Raji (cell line): ENCODE data around the gene TIMM10B.
A peak's percentile ranks its signal among the peaks of the same experiment; 100 is the strongest.

ENCODE experiments used
- POLR2A ChIP-seq: IDR thresholded peaks from 2 replicates; pipeline ENCODE4 v1.6.1; 2011; ENCODE audit warnings: low read depth, low read length, control low read depth; ENCODE audit not compliant: insufficient read depth

The TIMM10B gene, protein sequence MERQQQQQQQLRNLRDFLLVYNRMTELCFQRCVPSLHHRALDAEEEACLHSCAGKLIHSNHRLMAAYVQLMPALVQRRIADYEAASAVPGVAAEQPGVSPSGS

DNA sequence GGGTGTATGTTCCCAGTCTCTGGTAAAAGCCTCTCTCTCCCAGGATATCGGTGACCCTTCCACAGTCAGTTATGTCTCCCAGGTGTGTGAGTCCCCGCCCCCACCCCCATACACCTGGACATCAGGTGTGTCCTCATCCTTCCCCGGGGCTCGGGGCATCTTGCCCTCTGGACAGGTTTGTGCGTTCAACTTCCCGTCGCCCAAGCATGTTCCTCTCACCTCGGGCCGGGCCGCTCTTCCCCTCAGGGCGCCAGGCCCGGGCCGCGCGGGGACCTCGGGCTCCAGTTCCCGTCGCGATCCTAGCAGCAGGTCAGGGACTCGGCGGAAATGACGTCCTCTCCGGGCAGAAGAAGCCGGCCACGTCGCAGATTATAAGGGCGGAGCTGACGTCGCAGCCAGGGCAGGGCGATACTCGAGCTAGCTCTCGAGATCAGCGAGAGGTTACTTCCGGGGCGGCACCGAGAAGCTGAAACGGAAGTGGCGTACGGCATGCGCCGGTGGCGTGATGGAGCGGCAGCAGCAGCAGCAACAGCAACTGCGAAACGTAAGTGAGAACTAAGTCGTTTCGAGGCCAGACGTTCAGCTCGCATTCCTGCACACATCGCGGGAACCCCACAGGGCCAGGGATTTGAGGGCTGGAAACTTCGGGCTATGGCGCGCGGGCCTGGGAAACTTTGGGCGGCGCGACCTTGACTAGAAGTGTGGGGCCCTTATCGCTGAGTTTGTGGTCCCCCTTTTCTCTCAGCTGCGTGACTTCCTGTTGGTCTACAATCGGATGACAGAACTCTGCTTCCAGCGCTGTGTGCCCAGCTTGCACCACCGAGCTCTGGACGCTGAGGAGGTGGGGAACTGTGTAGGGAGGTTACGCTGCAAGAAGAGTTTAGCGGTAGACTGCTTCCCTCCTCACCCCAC lies at the start of gene TIMM10B, which contains the start of gene ARFIP2:
TIMM10B (plus strand) TSS at position 490 of the 912 bp plus-strand sequence; CDS start at position 506, 16 bp downstream.
ARFIP2 (minus strand) TSS at position 320 of the 912 bp plus-strand sequence. CDS start 910 bp downstream, outside the sequence.
- TF ChIP-seq POLR2A, result peak; percentile 97

DNA sequence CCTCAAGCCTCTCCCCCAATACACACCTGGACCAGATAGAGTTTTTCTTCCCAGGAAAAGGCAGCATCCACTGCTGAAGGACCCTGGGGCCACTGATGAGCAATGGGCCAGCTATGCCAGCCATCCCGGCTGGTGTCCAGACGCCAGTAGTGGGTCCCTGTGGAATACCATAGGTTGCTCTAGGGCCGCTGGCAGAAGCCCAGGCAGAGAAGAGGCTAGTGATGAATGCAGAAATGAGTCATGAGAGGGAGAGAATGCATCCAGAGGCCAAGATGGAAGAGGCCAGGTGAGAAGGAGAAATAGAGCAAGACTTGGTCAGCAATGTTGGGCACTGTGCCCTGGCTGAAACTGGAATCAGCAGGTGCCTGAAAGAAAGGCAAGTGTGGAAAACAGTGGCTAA lies 49.4 kb upstream of the TIMM10B start:
- no peak for TF ChIP-seq POLR2A

DNA sequence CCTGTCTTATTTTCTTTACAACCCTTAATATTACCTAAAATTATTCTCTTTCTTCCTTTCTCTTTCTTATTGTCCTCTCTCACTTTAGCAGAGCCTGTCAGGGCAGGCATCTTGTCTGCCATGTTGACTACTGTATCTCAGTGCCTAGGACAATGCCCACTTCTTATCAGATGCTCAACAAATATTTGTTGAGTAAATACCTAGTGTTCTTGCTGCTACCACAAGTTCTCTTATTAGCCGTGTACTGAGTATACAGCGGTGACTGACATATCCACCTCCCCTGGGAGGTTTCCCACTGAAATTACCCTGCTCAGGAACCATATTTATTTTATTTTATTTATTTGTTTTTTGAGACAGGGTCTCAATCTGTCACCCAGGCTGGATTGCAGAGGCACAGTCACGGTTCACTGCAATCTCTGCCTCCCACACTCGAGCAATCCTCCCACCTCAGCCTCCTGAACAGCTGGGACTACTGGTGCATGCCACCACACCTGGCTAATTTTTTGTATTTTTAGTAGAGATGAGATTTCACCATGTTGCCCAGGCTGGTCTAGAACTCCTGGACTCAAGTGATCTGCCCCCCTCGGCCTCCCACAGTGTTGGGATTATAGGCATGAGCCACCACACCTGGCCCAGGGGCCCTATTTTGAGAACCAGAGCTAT lies 47.2 kb upstream of the TIMM10B start:
- no peak for TF ChIP-seq POLR2A

DNA sequence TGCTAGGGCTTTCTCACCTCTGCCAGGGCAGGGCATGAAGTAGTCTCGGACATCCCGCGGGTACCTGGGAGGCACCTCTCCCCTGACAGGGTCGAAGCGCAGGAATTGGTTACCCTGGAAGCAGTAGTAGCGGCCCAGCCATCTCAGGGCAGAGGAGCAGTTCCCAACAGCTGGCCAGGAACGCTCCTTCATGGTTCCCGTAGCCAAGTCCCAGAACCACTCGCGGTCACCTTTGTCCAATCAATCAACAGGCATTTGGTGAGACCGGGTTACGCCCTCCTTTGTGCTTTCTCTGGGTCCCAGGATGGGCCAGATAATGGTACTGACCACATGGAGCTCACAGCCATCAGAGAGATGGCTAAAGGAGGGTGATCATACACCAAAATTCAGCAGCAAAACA lies 43.9 kb upstream of the TIMM10B start:
- no peak for TF ChIP-seq POLR2A

DNA sequence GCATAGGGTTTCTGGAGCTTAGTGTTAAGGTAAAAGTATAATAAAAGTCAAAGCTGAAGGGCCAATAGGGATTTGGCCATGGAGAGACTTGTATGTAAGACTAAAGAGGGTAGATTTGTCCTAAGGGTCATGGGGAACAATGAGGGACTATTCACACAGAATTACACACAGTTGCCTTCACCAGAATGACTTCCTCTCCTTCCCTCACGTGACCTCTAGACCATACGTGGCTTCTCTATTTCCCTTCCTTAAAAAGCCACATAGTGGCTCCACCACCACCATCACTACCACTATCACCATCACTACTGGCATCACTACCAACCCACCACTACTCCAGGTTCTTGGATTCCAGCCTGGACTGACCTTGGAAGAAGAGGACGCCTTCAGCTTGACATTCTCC lies 43.3 kb upstream of the TIMM10B start:
- no peak for TF ChIP-seq POLR2A

DNA sequence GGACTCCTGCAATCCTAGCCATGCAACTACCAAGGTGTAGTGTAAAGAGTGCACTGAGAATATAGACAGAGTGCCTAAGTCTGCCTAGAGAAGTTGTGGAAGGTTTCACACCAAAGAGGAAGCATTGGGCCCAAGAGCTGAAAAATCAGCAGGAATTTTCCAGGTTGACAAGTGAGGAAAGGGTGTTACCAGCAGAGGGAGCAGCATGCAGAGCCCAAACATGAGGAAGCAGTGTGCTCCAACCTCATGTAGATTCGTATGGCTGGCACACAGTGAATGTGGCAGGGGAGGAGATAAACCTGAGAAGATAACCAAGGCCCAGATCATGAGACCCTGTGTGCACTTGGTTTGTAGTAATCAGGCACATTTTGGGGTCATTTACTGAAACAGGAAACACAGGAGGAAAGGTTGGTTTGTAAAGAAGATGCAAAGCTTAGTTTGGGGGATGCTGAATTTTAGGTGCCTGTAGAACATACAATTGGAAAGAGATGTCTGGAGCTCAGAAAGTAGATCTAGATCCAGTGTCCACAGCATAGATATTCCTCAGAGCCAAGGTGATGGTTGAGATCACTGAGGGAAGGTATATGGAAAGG lies 42.2 kb upstream of the TIMM10B start:
- no peak for TF ChIP-seq POLR2A

DNA sequence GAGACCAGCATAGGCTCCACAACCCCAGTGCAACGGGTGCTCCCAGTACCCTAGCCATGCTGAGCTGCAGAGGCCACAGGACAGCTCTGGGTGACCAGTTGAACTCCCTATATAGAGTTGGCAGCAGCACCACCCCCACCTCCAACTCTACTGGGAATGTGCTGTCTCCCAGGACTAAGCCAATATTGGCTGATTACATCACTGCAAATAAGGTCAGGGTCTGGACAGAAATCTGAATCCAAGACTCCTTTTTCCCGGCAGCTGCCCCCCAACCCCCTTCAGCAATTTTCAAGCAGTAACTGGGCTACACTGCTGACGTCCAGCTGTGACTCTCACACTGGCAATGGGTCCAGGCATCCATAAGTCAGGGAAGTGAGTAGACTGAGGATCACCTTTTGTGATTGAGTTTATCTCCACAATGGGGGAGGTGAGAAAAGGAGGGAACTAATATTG lies 40.4 kb upstream of the TIMM10B start, which contains the start of gene HPX:
HPX (minus strand) TSS at position 82 of the 453 bp plus-strand sequence; CDS start at position 58, 24 bp downstream.
- no peak for TF ChIP-seq POLR2A

DNA sequence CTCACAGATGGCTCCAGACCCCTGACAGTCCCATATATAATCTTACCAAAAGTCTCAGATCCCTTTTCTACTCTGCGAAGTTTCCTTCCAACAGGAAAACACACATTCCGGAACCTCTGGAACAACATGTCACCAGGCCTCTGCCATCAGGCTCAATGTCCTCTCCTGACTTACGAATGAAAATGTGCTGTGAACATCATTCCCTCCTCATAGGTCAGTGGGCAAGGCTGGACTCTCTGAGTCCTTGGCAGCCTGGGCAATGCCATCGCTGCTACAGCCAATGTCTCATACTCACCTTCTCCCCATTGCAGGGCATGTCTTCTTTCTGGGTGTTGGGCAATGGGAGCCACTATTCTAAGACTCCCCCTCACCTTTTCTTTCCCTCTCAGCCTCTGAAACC lies 38.9 kb upstream of the TIMM10B start:
- no peak for TF ChIP-seq POLR2A

DNA sequence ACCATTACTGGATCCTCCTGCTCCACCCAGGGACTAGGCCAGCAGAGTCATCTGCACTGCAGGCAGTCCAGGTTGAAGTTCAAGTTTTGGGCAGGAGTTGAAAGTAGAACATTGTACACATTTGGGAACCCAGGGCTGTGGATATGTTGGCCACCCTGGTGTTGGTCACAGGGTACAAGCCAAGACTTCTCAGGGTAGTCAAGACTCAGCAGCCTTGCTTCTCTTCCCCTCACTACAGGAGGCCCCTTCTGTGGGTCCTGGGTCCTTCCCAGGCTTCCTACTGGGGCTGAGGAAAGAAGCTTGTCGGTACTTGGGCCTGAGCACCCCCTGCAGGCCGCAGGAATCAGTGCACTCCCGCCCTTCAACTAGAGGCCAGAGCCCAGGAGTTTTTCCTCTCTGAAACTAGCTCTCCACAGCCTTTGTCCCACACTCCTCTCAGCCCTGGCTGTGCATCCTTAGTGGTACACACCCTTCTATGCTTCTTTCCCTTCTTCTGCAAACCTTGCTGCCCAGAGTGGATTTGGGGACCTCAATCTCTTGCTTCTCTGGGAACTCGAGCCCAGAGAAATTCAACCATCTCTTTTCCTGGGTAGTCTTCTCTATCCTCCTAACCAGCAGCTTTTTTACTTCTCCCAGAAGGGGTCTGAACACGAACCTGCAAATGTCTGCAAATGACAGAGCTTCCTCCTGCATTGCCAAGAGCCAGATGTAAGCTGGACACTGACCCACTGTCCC lies 37.9 kb upstream of the TIMM10B start:
- no peak for TF ChIP-seq POLR2A

DNA sequence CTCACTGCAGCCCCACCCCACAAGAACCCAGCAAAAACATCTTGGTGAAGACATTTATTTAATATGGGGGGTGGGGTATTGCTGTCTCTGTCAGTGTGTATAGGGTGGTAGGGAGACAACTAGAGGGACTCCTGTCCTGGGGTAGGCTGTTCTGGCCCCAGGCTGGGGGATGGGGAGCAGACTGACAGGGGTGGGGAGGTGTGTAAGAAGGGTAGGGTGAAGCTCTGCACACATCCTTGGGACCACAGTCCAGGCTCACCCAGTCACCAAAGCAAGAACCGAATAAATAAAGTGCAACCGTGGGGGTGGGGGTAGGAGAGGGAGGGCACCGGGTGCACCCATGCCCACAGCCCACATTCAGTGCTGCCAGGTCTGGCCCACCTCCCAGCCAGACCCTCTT lies 32.7 kb upstream of the TIMM10B start:
- no peak for TF ChIP-seq POLR2A

DNA sequence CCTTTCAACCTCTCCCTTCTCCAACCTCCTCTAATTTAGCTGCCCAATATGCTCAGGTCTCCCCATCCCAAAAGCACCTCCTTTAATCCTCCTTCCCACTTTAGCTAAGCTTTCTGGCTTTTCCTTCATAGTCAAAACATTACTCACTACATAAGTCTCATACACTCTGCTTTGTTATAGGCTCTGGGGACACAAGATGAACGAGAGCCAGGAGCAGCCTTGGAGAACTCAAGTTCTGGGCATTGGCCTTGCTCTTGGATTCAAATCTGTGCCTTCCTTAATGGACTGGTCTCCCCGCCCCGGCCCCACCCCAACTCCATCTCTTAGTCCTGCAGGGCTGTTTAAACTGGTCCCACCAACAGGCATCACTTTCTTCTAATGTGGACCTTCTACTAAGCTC lies 29.1 kb upstream of the TIMM10B start:
- no peak for TF ChIP-seq POLR2A

DNA sequence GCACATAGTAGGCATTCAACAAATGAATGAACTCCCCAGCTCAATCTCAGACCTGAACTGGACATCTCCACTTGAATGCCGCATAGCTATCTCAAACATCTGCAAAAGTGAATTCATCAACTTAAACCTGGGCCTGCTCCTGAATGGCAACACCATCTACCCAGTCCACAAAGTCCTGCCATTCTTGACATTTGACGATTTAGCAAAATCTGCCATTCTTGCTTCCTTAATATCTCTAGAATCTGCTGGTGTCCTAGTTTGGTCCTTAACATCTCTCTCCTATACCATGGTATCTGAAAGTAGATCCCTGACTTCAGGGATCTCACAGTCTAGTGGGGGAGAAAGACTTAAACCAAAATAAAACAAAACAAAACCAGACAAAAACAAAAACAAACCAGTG lies 28.1 kb upstream of the TIMM10B start:
- TF ChIP-seq POLR2A, result no peak

DNA sequence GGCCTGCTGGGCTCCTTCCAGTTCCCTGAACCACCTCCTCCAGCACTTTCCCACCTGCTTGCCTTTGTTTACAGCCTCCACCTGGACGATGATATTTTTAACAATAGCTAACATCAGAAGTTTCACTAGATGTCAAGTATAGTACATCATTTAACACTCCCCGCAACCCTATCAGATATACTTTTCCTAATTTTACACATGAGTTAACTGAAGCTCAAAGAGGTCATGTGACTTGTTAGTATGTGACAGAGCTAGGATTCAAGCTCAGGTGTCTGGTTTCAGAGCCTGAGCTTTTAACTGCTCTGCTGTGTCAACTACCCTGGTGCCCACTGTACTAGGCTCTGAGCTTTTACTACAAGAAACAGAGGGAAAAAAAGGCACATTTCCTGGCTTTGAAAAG lies 26.2 kb upstream of the TIMM10B start:
- TF ChIP-seq POLR2A, result no peak

DNA sequence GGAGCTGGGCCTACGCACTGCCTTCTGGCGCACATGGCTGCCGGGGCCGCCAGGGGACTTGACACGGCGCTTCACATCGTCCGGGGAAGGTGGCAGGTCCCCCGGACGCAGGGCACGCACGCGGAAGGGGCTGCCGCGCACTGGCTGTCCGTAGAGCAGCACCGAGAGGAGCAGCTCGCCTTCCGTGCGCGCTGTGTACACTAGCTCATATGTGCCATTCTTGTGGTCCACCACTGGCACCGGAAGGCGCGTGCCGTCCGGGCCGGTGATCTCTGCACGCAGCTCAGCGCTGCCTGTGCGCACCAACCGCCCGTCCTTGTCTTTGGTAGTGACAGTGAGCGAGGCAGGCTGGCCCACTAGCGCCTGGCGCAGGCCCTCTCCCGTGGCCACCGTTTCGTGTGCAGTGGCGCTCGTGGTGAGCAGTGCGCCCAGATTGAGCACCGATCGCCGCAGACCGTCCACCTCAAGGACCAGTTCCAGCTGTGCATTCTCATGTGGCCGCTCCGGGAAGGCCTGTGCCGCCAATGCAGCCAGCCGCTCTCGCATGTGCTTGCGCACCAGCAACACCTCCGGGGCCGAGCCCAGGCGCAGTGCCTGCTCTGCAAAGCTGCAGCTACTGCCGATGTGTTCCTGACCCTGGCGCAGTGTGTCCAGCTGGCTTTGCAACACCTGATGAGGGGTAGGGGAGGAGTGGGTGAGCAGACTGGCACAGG lies 24.8 kb upstream of the TIMM10B start:
- no peak for TF ChIP-seq POLR2A
